GM19099 (cell line): ENCODE data around the gene BRSK2.

Experiments used
- POLR2A ChIP-seq: IDR thresholded peaks from 3 replicates; pipeline ENCODE4 v1.6.1; 2011; ENCODE audit warnings: low read depth; ENCODE audit not compliant: insufficient read length; ENCODE audit errors: extremely low read depth

The BRSK2 gene

DNA sequence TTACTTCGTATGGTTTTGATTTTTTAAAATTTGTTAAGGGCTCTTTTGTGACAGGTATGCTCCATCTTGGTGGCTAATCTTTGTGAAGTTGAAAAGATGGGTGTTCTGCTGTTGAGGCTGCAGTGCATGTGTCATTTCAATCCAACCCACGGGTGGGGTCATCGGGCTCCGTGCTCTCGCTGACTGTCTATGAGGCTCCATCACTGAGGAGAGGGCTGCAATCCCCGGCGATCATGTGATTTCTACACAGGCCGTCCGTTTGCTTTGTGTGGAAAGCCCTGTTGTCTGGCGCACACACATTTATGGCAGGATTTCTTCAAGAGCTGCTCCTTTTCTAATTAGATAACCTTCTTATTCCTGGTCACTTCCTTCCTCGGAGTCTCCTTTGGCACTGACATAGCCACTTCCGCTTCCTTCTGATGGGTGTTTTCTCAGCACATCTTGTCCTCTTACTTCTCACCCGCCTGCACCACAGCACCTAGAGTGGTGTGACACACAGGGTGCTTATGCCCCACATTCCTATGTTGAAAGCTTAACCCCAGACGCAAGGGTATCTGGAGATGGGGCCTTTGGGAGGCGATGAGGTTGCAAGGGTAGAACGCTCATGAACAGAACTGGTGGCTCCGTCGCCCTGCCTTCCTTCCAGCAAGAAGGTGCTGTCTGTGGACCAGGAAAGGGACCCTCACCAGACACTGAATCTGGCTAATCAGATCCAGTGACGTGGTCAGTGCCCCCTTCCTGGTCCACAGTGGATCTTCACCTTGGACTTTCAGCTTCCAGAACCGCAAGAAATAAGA lies 87.4 kb downstream of the BRSK2 start:
- TF ChIP-seq POLR2A = no peak

GRCh38 chr11:1478011-1478410 lies 88.3 kb downstream of the BRSK2 start:
- no peak for TF ChIP-seq POLR2A

DNA sequence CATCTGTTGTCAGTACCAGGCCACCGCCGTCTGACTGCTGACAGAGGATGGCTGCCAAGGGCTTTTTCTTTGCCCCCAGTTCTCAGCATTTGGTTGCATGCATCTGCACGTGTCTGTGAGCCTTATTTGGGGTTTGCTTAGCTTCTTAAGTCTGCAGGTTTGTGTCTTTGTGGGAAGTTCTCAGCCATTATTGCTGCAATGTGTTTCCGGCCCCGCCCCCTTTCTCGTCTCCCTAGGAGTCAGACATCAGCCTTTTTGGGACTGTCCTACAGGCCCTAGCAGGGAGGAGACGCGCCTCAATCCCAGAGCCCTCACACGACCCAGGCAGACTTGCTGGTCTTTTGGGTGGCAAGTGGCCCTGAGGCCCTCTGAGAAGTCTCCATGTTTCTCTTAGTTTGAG lies 88.8 kb downstream of the BRSK2 start:
- no peak for TF ChIP-seq POLR2A

GRCh38 chr11:1479006-1479677 lies 89.4 kb downstream of the BRSK2 start:
- no peak for TF ChIP-seq POLR2A

- TF ChIP-seq POLR2A = no peak
Observed at GRCh38 chr11:1479678-1480118, 90.0 kb downstream of the BRSK2 start.

- no peak for TF ChIP-seq POLR2A
Observed at GRCh38 chr11:1480191-1480554, 90.4 kb downstream of the BRSK2 start.

DNA sequence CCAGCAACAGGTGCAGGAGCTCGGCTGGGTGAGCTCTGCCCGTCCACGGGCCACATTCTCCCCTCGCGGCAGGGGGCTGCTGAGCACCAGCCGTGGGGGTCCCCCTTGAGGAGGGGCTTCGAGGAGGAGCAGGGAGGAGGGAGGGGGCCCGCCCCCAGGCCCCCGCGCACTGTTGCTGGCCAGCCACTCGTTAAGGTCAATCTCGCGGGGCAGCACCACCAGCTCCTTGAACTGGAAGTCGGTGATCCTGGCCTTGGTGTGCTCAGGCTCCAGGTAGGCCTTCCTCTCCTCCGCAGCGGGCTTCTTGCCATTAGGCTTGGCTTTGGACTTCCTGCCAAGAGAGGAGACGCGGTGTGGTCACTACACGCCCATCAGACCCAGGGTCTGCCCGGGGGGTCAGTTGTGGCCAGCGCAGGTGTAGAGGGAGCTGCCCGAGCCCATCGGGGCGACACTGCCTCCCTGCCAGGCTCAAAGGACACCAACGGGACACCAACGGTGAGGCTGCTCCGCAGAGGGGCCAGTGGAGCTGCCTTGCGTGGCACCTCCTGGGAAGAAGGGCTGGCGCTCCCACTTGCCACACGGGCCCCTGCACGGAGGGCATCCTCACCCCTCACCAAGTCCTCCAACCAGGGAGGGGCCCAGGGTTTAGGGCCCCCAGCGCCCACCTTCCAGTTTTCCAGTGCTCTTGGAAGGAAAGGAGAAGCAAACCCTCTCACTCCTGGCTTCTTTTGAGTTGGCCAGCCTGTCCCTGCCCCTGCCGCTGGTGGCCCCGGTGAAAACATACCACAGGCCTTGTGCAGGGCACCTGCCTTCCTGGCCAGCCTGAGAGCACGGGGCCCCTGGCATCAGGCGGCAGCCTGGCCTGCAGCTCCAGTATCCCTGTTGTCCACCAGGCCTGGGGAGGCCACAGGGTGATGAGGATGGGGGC lies 91.1 kb downstream of the BRSK2 start:
- TF ChIP-seq POLR2A = no peak

DNA sequence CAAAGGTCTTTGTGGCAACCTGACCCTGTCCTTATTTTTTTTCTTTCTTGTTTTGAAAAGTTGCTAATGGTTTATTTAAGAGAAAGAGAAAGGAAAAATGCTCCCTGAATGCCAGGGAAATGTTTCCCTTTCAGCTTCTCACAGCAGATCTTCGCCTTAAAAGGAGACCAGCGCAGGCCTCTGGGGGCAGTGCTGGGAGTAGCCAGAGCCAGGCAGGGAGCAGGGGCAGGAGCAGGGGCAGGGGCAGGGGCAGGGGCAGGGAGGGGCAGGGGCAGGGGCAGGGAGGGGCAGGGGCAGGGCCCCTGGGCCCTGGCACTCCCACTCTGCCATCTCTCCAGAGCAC lies 91.7 kb downstream of the BRSK2 start:
- TF ChIP-seq POLR2A = no peak

- TF ChIP-seq POLR2A = no peak
Observed at GRCh38 chr11:1481861-1482441, 92.2 kb downstream of the BRSK2 start.

DNA sequence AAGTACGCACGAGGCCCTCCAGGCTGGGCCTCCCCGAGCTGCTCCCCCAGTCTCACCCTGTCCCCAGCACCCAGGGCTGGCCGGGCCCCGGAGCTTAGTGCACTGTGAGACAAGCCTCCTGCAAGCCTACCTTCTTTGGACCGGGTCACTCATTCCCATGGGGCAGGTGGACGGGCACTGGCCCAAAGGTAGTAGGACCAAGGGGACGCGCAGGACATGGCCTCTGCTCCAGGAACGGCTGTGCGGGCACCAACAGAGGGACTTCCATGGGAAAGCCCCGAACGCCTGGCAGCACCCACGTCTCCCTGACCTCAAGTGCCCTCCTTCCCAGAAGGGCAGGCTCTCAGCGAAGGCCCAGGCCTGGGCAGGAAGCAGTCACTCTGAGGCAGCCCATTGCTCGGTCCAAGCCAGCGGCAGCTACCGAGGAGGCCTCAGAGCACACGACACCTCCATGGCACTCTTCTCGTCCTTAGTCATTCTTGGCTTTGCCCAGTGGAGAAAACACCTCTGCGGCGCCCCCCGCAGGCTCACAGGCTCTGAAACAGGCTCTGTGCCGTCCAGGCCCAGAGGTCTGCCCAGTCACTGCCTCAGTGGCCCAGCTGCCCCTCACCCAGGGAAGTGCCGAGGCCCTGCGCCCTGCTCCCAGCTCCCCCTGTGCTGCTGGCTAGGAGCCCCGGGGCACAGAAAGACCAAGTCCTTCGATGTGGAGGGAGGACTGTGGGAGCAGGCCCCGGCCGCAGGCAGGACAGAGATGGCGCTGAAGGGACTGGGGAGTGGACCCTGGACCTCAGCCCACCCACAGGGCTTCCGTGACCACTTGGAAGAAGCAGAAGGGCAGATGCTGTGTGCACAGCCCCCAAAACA lies 93.1 kb downstream of the BRSK2 start:
- TF ChIP-seq POLR2A = no peak

DNA sequence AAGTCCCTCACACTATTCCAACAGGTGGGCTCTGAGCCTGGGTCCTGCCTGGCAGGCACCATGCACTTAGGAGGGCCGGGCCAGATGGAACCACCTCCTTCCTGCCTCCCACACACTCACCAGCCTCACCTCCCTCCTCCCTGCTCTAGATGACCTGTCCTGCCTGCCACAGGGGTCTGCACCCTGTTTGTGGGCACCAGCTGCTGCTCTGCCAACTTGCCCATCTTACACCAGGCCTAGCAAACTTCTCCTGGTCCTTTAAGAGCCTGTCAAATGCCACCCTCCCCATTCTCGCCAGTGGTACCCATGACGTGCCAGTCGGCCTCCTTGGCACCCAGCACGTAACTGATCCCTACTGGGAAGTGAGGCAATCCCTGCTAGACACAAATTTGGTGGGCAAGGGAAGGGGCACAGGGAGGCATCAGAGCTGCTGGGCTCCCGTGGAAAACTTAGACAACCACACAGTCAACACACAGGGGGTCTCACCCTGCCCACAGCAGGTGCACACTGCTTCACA lies 93.8 kb downstream of the BRSK2 start:
- no peak for TF ChIP-seq POLR2A

GRCh38 chr11:1484061-1484671 lies 94.4 kb downstream of the BRSK2 start:
- no peak for TF ChIP-seq POLR2A

- TF ChIP-seq POLR2A = no peak
Observed at GRCh38 chr11:1484695-1485503, 95.2 kb downstream of the BRSK2 start.
